SU-DHL-6 (cell line): ENCODE results near the gene PCGF1.

Source experiments
- H2AFZ ChIP-seq: fragments of 200-600 bp; sonication (generic); 2 replicates; pipeline ENCODE4 v1.6.1; 2014; ENCODE audit warnings: low read depth, mild to moderate bottlenecking, moderate library complexity, mixed read lengths, antibody characterized with exemption, low read length; ENCODE audit not compliant: severe bottlenecking
- H3F3A ChIP-seq: fragments of 200-600 bp; shearing (Covaris generic); 2 replicates; pipeline ENCODE4 v1.6.0; 2016; ENCODE audit warnings: antibody characterized with exemption, mild to moderate bottlenecking; ENCODE audit not compliant: insufficient read depth
- H3K27ac ChIP-seq: fragments of 200-600 bp; sonication (generic); 2 replicates; pipeline ENCODE4 v1.5.1; 2016; ENCODE audit warnings: low read depth, mild to moderate bottlenecking, low read length, moderate library complexity, mixed read lengths
- H3K27me3 ChIP-seq: fragments of 200-600 bp; sonication (generic), shearing (Covaris generic); 2 replicates; pipeline ENCODE4 v1.6.0; 2014; ENCODE audit warnings: mild to moderate bottlenecking, low read length
- H3K36me3 ChIP-seq: fragments of 200-600 bp; sonication (generic); 2 replicates; pipeline ENCODE4 v1.6.1; 2014; ENCODE audit warnings: mild to moderate bottlenecking, low read length, mixed read lengths
- H3K4me2 ChIP-seq: fragments of 300-600, 200-600 bp; shearing (Covaris generic), sonication (generic); 2 replicates; pipeline ENCODE4 v1.6.0; 2014; ENCODE audit warnings: low read length, low read depth, mild to moderate bottlenecking; ENCODE audit not compliant: poor library complexity, severe bottlenecking
- H3K4me3 ChIP-seq: fragments of 200-600 bp; sonication (generic); 2 replicates; pipeline ENCODE4 v1.5.1; 2014; ENCODE audit warnings: antibody characterized with exemption, low read length, mild to moderate bottlenecking, mixed read lengths; ENCODE audit not compliant: insufficient read depth, poor library complexity, severe bottlenecking
- H3K79me2 ChIP-seq: fragments of 200-600 bp; sonication (generic); 2 replicates; pipeline ENCODE4 v1.6.1; 2014; ENCODE audit warnings: mild to moderate bottlenecking, low read length, moderate library complexity; ENCODE audit not compliant: insufficient read depth
- H3K9ac ChIP-seq: fragments of 200-600 bp; sonication (generic); 2 replicates; pipeline ENCODE4 v1.7.0; 2014; ENCODE audit warnings: mild to moderate bottlenecking, low read length
- H3K9me2 ChIP-seq: fragments of 200-600 bp; sonication (generic); replicated peaks from 2 replicates; pipeline ENCODE4 v1.6.1; 2014; ENCODE audit warnings: low read length; ENCODE audit not compliant: insufficient read depth
- H3K9me3 ChIP-seq: fragments of 200-600 bp; sonication (generic); 2 replicates; pipeline ENCODE4 v1.6.1; 2014; ENCODE audit warnings: low read length, mixed read lengths; ENCODE audit not compliant: insufficient read depth
- H4K20me1 ChIP-seq: fragments of 200-600 bp; sonication (generic); 2 replicates; pipeline ENCODE4 v1.6.1; 2014; ENCODE audit warnings: low read depth, mild to moderate bottlenecking, antibody characterized with exemption, low read length, moderate library complexity, mixed read lengths
- EZH2phosphoT487 ChIP-seq: fragments of 200-600 bp; sonication (generic), shearing (Covaris generic); conservative IDR thresholded peaks from 2 replicates; pipeline ENCODE4 v1.6.1; 2018; ENCODE audit warnings: mild to moderate bottlenecking, antibody characterized with exemption, low read length, moderate library complexity, mixed read lengths
- TF ChIP-seq, protein P1 (sequence below): fragments of 200-600 bp; sonication (generic); IDR thresholded peaks from one replicate; pipeline ENCODE4 v1.5.1; 2017; ENCODE audit warnings: antibody characterized with exemption, mild to moderate bottlenecking, low read length, moderate library complexity; ENCODE audit not compliant: insufficient read depth, poor library complexity, severe bottlenecking

PCGF1 gene

DNA sequence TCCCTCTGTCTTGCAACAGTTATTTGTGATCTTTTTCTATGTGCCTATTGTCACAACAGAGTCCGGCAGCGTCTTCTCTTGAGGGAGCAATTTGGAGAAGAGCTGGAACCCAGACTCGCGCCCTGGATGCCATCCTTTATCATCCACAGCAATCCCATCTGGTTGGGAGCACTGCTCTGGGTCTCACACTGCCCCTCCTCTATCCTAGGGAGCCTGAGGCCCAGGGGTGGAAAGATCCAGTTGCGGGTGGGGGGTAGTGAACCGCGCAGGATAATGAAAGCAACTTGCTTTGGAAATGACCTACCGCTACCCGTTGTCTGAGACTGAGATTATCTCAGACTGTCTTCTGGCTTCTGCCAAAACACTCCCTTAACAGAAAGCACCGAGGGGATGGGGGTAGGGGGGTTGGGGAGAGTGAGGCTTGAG is 48.5 kb downstream of the PCGF1 start:
- Histone ChIP-seq H3K9me2 (no peaks in the 10 kb centered on the region), H3K4me3 (peak overlapping the region; percentile 86)

DNA sequence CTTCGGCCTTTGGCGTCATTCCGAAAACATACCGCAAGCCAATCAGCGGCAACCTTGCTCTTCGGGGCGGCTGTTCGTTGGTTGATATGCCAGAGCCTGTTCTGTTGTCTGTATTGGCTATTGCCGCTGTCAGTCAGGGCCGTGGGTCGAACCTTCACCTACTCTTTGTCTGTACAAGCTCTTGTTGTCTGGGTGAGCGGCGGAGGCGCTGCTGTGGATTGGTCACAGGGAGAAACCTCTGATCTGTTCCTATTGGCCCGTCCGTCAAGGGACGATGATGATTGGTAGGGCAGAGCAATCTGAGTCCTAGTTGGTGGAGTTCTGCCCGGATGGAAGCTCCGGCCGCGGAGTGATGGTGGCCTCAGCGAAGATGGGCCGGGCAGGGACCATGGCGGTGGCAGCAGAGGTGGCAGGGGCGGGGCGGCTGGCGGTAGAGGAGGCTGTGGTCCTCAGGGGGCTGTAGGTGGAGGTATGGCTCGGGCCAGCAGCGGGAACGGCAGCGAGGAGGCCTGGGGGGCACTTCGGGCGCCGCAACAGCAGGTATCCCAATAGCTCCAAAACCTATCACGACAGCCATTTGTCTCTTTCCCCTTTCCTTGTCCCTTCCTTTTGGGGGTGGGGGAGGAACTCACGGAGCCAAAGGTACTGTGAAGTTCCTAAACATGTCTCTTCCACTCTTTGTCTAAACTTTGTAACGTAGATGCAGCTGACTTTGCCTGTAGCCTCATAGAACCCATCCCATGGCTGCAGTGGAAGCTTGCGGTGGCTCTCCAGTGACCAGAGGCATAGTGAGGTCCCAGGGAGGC is 49.2 kb downstream of the PCGF1 start, which contains the start of gene WBP1:
Gene WBP1 (plus strand): TSS at position 307 of the 806 bp plus-strand sequence. CDS start 165 bp downstream, at position 472.
- H3K27me3 ChIP-seq: no peaks in the 10 kb centered on the region
- H3K9me3 ChIP-seq: no peaks in the 10 kb centered on the region
- H3K79me2 ChIP-seq: 0 out of 2 replicates have a peak, but pooled peaks cover 6% of the 10 kb centered on the region
- TF ChIP-seq, protein P1, sequence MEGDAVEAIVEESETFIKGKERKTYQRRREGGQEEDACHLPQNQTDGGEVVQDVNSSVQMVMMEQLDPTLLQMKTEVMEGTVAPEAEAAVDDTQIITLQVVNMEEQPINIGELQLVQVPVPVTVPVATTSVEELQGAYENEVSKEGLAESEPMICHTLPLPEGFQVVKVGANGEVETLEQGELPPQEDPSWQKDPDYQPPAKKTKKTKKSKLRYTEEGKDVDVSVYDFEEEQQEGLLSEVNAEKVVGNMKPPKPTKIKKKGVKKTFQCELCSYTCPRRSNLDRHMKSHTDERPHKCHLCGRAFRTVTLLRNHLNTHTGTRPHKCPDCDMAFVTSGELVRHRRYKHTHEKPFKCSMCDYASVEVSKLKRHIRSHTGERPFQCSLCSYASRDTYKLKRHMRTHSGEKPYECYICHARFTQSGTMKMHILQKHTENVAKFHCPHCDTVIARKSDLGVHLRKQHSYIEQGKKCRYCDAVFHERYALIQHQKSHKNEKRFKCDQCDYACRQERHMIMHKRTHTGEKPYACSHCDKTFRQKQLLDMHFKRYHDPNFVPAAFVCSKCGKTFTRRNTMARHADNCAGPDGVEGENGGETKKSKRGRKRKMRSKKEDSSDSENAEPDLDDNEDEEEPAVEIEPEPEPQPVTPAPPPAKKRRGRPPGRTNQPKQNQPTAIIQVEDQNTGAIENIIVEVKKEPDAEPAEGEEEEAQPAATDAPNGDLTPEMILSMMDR: no peak
- no peak for TF ChIP-seq EZH2phosphoT487
- H4K20me1 ChIP-seq: no peaks in the 10 kb centered on the region
- peak within 1 kb of the TSS; percentile 90 for H2AFZ ChIP-seq
- peak within 1 kb of the TSS; percentile 82 for H3K9ac ChIP-seq
- peak within 1 kb of the TSS; percentile 95 for H3K4me2 ChIP-seq
- H3K27ac ChIP-seq: peak within 1 kb of the TSS; percentile 87
- no peaks in the 10 kb centered on the region for H3K9me2 ChIP-seq
- H3K4me3 ChIP-seq: peak within 1 kb of the TSS; percentile 86
- H3K36me3 ChIP-seq: no peaks in the 10 kb centered on the region; the same call in 1 of the 2 replicates
- H3F3A ChIP-seq: peaks cover 19% of the 10 kb centered on the region

More for the DNA sequence above, 48.5 kb downstream of the PCGF1 start:
- Histone ChIP-seq H2AFZ (no peak overlapping the region), H3K27me3 (no peaks in the 10 kb centered on the region), H3K27ac (no peak overlapping the region), H3K9me3 (no peaks in the 10 kb centered on the region), H3K36me3 (no peaks in the 10 kb centered on the region; the same call in 1 of the 2 replicates), H3K79me2 (peaks cover 7% of the 10 kb centered on the region; the same call in 1 of the 2 replicates), H3K9ac (peak overlapping the region; percentile 82), H3F3A (peaks cover 14% of the 10 kb centered on the region), H4K20me1 (no peaks in the 10 kb centered on the region), H3K4me2 (peak overlapping the region; percentile 95)
- TF ChIP-seq EZH2phosphoT487: no peak
- TF ChIP-seq, protein P1: no peak

DNA sequence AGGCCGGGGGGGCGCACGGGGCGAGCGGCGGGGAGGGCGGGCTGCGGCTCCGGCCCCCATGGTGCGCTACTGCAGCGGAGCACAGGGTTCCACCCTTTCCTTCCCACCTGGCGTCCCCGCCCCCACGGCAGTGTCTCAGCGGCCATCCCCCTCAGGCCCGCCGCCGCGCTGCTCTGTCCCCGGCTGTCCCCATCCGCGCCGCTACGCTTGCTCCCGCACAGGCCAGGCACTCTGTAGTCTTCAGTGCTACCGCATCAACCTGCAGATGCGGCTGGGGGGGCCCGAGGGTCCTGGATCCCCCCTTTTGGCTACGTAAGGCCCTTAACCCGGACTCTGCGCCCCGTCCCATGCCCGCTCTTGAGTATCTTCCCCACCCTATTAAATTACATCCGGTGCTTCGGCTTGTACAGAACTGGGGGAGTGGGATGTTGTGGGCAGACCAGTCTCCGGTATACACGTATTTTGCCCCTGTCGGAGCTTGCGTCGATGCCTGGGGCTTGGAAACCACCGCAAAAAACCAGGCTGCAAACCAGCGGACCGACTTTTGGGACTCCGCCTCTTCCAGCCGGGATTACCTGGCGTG is 49.9 kb downstream of the PCGF1 start:
- H3K27ac ChIP-seq: peak overlapping the region; percentile 87
- H3K9me2 ChIP-seq: no peaks in the 10 kb centered on the region
- peak overlapping the region; percentile 77 for H3K9ac ChIP-seq
- H3K79me2 ChIP-seq: 0 out of 2 replicates have a peak, but pooled peaks cover 6% of the 10 kb centered on the region
- TF ChIP-seq EZH2phosphoT487: no peak
- TF ChIP-seq, protein P1: no peak
- peaks cover 25% of the 10 kb centered on the region for H3F3A ChIP-seq
- H4K20me1 ChIP-seq: no peaks in the 10 kb centered on the region
- H3K9me3 ChIP-seq: no peaks in the 10 kb centered on the region
- H3K4me2 ChIP-seq: peak overlapping the region; percentile 86
- H2AFZ ChIP-seq: peak overlapping the region; percentile 90
- H3K4me3 ChIP-seq: peak overlapping the region; percentile 64
- no peaks in the 10 kb centered on the region; the same call in 1 of the 2 replicates for H3K36me3 ChIP-seq
- H3K27me3 ChIP-seq: no peaks in the 10 kb centered on the region
